ENCODE results near the gene SRRM4.

The SRRM4 gene

DNA sequence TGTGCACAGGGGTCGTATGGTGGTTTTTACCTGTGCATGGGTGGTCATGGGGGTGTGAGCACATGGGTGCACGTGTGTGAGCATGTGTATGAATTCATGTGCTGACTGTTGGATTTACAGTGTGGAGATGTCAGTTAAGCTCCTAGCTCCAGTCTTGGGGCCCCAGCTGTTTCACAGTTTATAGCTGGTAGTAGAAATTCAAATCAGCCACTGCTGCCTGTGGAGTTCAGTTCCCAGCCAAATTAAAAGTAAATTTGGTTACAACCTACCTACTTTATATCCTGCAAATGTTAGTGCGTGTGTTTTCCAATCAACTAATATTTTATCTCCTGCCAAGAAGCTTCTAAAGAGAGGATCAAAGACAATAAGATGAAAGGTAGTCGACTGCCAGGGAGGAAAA, 141.4 kb downstream of the SRRM4 start:
- DNase-seq (ENCODE audit: low spot score) = no peak

- no peak for DNase-seq (ENCODE audit: low spot score)
Measured at GRCh38 chr12:119128527-119128926, 147.2 kb downstream of the SRRM4 start.

DNA sequence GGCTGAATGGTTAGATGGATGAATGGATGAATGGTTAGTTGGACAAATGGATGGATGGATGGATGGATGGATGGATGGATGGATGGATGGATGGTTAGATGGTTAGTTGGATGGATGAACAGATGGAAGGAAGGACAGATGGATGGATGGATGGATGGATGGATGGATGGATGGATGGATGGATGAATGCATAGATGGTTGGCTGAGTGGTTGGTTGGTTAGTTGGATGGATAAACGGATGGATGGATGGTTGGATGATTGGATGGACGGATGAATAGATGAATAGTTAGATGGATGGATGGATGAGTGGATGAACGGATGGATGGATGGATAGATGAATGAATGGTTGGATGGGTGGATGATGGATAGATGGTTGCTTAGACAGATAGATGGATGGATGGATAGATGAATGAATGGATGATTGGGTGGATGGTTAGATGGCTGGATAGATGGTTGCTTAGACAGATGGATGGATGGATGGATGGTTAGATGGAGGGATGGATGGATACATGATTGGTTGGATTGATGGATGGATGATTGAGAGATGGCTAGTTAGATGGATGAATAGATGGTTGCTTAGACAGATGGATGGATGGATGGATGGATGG, 148.6 kb downstream of the SRRM4 start:
- DNase-seq (ENCODE audit: low spot score) = no peak

DNA sequence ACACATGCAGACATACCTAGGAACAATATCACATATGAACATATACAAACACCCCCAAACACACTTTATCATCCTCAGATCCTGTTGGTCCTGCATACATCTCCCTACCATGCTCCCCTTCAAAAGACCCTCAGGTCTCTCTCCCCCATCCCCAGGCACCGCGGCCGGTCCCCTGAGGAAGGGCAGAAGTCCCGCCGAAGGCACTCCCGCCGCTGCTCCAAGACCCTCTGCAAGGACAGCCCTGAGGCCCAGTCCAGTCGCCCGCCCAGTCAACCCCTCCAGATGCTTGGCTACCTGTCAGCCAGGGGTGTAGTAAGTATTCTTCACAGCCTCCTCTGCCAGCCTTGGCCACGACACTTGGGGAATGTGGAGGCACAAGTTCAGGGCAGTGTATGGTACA, 149.2 kb downstream of the SRRM4 start:
- no peak for DNase-seq (ENCODE audit: low spot score)

DNA sequence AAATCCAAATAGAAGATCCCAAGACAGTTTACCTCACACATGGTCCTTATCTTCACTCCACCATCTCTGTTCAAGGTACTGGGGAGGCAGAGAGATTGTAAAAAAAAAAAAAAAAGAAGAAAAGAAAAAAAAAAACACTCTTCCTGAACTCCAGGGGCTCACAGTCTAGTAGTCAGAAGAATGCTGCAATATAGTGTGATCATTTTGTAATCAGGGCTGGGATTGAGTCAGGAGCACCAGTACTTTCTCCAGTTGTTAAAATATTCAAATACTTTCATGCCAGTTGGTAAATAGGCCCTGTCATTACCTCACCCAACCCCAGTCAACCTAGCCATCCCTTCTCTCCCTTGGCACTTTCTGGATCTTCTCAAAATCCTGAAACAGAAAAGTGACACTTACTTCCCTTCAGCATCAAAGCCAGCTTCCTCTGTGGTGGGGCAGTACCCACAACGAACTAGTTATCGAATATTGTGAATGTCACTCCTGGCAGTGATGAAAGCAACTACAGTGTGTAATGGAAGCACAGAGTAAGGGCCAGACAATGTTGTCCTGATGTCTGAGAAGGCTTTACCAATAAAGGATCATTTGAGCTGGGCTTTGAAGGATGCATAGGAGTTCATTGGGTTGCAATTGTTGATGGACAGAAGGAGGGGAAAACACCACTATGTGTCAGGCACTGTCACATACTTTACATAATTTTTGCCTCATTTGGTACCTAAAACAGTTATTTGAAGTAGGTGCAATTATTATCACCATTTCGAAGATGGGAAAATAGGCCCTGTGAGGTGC, 153.1 kb downstream of the SRRM4 start:
- no peak for DNase-seq (ENCODE audit: low spot score)

GRCh38 chr12:119136811-119137410, 155.6 kb downstream of the SRRM4 start:
- DNase-seq (ENCODE audit: low spot score) = no peak

DNA sequence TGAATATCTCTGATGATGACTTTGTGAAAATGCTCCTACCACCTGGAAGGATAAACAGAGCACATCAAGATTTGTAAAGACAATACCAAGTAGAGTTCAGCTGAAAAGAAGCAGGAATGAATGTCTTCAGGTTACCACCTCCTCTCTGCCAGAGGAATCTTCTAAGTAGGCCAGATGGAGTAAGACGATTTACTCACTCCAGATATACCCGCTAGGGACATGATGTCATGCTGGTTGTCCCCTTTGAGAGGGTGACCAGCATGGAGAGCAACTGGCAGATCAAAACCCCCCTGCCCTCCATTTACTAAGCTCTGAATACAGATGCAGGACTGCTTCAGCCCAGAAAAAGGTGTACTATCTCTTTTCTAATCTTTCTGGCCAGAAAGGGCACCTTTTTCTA, 158.1 kb downstream of the SRRM4 start:
- DNase-seq (ENCODE audit: low spot score) = no peak

DNA sequence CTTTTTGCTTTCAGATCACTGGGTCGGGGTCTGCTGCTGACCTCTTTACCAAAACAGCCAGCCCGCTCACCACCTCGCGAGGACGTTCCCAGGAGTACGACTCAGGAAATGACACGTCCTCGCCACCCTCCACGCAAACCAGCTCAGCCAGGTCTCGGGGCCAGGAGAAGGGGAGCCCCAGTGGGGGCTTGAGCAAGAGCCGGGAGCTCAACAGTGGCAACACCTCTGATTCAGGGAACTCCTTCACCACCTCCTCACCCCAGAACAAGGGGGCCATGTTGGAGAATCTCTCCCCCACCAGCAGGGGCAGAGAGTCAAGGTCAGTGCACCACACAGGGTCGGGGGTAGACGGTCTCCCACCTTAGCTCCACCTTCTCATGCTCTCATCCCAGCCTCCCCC, 164.0 kb downstream of the SRRM4 start:
- no peak for DNase-seq (ENCODE audit: low spot score)

DNA sequence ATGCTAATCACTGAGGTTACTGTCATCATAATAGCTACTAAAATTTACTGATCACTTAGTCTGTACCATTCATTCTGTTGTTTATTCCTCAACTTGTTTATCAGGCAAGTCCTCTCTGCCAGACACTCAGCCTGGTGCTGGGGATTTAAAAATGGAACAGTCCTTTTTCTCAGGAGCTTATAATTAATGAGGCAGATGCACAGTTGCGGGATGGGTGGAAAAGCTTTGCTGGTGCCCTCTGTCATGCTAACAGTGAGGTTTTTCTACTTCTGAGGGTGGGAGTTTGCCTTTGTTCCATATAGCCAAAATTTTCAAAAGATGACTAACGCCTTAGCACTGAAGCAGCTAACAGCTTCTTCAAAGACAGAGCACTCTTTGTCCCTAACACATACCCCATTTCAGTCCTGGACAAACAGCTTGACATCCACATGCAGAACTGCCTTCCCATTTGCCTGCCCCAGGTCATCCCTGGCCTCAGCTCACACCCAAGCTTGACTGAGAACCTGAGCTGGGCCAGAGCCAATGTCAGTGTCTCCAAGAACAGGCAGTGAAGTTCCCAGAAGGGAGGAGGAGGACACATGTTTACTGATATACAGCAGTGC, 166.6 kb downstream of the SRRM4 start:
- no peak for DNase-seq (ENCODE audit: low spot score)

- DNase-seq (ENCODE audit: low spot score) = no peak
Measured at GRCh38 chr12:119149270-119149669, 167.9 kb downstream of the SRRM4 start.

GRCh38 chr12:119151445-119152026, 170.2 kb downstream of the SRRM4 start:
- no peak for DNase-seq (ENCODE audit: low spot score)

GRCh38 chr12:119153477-119154434, 172.4 kb downstream of the SRRM4 start:
- DNase-seq (ENCODE audit: low spot score) = peak; percentile 6

DNA sequence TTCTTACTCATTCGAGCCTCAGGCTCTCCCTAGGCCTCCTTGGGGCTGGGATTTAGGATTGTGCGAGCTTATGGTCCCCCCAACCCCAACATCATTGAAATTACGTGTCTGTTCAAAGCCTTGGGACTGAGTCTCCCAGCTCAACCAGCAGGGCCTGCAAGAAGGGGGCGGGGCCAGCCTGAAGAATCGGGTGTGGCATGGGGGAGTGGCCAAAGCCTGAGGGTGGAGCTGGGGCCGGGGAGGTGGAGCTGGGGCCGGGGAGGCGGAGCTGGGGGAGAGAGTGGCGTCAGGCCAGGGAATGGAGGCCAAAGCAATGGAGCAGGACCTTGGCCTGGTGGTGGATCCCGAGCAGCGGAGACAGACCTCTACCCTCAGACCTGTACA, 173.1 kb downstream of the SRRM4 start:
- no peak for DNase-seq (ENCODE audit: low spot score)

DNA sequence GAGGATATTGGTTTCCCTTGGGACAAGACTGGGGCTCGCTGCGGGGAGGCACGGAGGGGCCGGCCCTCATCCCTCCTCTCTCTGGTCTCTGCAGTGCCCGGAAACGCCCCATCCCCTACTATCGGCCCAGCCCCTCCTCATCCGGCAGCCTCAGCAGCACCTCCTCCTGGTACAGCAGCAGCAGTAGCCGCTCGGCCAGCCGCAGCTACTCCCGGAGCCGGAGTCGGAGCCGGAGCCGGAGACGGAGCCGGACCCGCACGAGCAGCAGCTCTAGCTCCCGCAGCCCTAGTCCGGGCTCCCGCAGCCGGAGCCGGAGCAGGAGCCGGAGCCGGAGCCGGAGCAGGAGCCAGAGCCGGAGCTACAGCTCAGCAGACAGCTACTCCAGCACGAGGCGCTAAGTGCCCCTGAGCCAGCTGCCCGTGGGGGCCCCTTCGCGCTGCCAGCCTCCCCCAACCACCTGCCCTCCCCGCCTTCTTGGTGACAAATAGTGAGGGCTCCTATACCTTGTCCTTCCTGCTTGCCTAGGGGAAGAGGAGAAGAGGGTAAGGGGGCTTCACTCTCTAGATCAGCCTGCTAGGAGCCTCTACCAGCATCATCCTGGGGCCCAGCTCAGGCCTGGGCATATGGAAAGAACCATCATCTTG, 175.2 kb downstream of the SRRM4 start:
- DNase-seq (ENCODE audit: low spot score) = no peak

DNA sequence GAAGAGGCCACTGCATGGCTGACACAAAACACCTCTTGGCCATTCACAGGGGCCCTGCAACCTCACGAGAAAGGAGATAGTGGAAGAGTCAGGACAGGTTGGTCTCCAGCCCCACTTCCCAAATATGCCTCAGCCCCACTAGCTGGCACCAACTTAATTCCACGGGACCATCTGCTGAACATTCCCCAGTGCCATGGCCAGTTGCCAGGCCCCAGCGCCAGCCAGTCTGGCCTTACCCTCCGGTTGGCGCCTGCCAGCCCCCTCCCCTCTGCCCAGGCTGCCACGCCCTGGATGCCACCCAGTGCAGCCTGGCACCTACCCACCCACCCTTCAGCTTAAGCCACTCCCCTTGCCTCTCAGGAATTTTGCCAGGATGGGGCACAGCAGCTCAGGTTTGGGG, 176.2 kb downstream of the SRRM4 start:
- no peak for DNase-seq (ENCODE audit: low spot score)

DNA sequence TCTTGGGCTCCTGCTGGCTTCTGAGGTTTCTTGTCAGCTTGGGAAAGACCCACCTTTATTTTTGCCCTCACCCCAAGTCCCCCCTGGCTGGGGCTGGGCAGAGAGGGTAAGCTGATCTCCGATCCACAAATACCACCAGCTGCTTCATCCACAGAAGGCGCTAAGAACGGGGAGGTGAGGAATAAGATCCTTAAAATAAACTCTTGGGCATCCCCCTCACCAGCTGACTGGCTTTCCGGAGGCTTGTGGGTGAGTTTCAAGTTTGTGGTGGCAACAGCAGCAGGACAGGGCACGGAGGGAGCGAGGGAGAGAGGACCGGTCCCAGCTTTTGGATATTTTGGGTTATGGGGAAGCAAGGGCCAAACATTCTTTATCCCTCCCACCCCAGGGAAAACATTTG, 176.6 kb downstream of the SRRM4 start:
- DNase-seq (ENCODE audit: low spot score) = no peak

- DNase-seq (ENCODE audit: low spot score) = no peak
Measured at GRCh38 chr12:119158402-119158801, 177.1 kb downstream of the SRRM4 start.

GRCh38 chr12:119159844-119160243, 178.5 kb downstream of the SRRM4 start:
- no peak for DNase-seq (ENCODE audit: low spot score)

GRCh38 chr12:119167902-119168301, 186.6 kb downstream of the SRRM4 start:
- DNase-seq (ENCODE audit: low spot score) = no peak

DNA sequence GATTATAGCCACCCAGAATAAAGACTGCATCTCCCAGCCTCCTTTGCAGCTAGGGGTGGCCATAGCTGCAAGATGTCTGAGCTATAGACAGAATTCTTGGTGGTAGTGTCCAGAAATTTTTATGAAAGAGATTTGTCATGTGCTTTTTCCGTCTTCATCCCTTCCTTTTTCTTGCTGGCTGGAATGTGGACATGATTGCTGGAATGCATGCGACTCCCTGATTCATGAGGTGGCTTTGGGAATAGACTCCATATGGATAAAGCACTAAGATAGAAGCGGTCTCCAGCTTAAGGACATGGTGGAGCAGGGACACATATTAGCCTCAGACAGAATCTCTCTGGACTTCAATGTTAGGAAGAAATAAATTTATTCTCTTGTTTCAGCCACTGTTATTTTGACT, 187.4 kb downstream of the SRRM4 start:
- DNase-seq (ENCODE audit: low spot score) = no peak

- no peak for DNase-seq (ENCODE audit: low spot score)
Measured at GRCh38 chr12:119169150-119169549, 187.8 kb downstream of the SRRM4 start.

Data from putamen (tissue), 1 donor.